GM19328 (cell line): ENCODE measurements around the gene FKBP2.

Experiments used
- ATAC-seq: cut with Tn5 transposase; IDR thresholded peaks from one replicate; pipeline ENCODE4 v1.9.1; 2021; ENCODE audit warnings: mild to moderate bottlenecking, moderate library complexity; ENCODE audit not compliant: unreplicated experiment

Gene FKBP2

GRCh38 chr11:64218628-64219353 is 22.1 kb upstream of the FKBP2 start:
- no peak for ATAC-seq

GRCh38 chr11:64219354-64219684 is 21.6 kb upstream of the FKBP2 start:
- ATAC-seq: no peak

GRCh38 chr11:64219755-64220154 is 21.1 kb upstream of the FKBP2 start:
- no peak for ATAC-seq

DNA sequence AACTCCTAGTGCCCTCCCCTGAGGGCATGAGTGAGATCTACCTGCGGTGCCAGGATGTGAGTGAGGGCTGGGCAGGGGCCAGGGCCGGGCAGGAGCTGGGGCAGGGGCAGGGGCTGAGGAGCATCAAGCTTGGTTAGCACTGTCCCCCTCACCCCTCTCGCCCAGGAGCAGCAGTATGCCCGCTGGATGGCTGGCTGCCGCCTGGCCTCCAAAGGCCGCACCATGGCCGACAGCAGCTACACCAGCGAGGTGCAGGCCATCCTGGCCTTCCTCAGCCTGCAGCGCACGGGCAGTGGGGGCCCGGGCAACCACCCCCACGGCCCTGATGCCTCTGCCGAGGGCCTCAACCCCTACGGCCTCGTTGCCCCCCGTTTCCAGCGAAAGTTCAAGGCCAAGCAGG is 20.6 kb upstream of the FKBP2 start:
- ATAC-seq: no peak

GRCh38 chr11:64220798-64221197 is 20.1 kb upstream of the FKBP2 start:
- ATAC-seq: no peak

DNA sequence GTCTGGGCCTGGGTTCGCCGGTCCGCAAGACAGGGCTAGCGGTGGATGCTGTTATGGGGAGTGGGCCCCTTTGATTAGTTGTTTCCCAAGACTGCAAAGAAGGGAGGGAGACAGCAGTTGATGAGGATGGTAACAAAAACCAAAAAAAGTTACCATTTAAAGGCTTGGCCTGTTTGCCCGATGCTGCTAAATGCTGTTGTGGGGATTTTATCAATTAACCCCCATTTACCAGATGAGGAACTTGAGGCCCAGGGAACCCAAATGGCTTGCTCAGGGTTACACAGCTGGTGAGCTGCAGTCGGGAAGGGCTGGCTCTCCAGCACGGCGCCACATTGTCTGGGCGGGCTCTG is 18.3 kb upstream of the FKBP2 start:
- no peak for ATAC-seq

- no peak for ATAC-seq
These were observed 17.8 kb upstream of the FKBP2 start for GRCh38 chr11:64223001-64223651.

DNA sequence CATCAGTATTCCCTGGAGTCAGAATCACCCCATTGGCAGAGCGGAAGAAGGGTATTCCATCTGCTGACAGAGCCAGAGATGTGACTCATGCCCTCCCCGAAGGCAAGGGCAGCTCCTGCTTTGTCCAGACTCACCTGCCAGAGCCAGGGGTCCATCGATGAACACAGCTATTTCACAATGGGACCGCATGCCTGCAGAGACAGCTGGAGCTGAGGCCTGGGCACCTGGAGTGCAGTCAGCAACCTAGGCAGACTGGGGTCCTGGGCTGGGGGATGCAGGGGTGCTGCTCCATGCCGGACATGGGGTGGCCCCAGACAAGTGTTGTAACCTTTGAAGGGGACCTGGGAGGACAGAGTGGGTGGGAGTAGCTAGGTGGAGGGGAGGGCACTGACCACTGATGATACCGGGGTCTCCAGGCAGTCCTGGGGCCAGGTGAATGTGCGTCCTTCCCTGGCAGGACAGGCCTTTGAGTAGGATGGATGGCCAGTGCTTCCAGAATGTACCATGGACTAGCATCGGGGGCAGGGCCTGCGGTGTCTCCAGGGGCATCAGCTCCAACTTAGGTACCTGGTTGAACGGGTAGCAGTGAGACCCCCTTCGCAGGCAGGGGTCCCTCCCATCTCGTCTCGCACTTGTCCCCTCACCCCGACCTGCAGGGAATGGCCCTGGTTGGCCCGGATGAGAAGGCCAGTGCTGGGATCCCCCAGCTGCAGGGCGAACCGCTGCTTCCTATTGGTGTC is 16.6 kb upstream of the FKBP2 start:
- ATAC-seq: no peak

DNA sequence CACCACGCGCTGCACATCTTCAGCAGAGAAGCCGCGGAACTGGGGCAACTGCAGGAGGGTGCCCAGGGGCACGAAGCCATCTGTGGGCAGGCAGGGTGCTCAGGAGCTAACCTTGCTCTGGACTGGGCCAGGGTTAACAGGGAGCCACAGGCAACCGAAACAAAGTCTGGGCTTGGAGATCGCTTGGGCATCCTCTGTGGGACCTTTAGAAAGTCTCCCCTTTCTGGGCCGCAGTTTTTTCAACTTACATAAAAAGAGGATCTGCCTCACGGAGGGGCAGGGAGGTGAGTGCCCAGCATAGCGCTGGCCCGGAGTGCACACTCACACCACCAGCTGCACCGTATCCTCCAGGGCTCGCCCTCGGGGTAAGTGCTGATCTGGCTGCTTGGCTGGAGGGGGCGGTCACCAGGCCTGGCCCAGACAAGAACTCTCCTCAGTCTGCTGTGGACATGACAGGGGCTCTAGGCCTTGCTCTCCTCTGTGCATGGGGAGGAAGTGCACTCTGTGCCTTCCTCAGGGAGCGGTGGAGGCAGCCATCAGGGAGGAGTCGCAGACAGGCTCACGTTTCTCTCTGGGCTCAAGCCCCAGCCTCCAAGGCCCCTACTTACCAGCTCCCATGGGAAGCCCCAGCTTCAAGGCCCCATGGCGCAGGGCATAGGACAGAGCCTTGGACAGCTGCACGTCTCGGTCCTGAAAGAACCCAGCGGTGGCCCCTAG is 15.8 kb upstream of the FKBP2 start:
- ATAC-seq: no peak

- ATAC-seq: peak; percentile 39
These were observed 15.0 kb upstream of the FKBP2 start, which contains the start of the genes NUDT22 and TRPT1 for GRCh38 chr11:64225608-64226506. Gene NUDT22 (plus strand): TSS chr11:64226274. CDS start chr11:64226653, 379 bp downstream. Gene TRPT1 (minus strand): TSS chr11:64226186. CDS start chr11:64225860, 326 bp downstream.

GRCh38 chr11:64226507-64227051 is 14.3 kb upstream of the FKBP2 start:
- no peak for ATAC-seq

- ATAC-seq: no peak
These were observed 13.4 kb upstream of the FKBP2 start for GRCh38 chr11:64227405-64227956.

DNA sequence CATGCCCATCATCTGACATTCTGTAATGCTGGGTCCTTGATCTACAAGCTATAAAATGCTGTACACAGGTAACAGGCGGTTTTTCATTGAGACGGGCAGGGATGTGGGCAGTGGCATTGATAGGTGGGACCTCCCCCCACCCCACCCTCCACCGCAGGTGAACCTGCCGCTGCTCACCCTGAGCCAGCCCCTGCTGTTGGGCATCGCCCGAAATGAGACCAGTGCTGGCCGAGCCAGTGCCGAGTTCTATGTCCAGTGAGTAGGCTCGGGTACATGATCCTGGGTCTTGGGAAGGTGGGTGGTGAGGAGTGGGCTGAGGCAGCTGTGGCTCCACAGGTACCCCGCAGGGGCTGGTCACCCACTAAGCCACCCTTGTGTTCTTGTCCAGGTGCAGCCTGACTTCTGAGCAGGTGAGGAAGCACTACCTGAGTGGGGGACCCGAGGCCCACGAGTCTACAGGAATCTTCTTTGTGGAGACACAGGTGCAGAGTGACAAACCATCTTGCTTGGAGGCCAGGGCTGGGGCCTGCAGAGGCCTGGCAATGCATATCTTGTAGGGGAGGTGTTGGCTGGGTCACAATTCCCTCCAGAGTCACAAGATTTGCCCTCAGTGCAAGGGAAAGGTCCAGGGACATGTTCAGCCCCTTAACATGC is 11.7 kb upstream of the FKBP2 start:
- ATAC-seq: no peak

- no peak for ATAC-seq
These were observed 11.1 kb upstream of the FKBP2 start for GRCh38 chr11:64229744-64230170.

DNA sequence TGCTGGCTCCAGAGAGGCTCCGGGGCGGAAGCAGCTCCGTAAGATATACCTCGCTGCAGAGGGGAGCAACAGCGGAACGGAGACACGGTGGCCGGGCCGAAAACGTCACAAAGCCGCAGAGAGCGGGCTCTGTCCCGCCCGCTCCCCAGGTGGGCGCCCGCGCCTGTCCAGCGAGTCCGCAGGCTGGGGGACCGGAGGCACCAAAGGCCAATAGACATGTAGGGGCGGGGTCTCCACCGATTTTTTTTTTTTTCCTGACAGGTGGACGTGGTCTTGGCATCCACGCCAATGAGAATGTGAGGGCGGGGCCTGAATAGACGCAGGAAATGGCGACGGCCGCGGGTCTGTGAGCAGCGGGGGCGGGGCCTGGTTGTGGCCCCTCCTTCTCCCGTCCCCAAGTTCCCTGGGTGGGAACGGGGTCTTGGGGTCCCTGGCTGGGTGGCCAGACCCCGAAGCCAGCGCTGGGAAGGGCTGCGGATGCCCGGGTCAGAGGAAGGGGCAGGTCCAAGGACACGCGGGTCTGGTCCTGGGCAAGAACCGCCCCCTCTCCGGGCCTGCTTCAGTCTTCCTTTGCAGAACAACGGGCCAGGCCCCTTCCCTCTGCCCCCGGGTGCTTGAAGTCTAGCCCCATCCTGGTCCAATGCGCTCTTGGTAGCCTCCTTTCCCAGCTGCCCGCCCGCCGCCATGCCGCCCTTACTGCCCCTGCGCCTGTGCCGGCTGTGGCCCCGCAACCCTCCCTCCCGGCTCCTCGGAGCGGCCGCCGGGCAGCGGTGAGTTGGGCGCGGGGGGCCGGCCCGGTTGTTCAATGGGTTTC is 10.5 kb upstream of the FKBP2 start, which contains the start of gene DNAJC4:
Gene DNAJC4 (plus strand): TSS at position 378 of the 814 bp plus-strand sequence. CDS start 307 bp downstream, at position 685.
- no peak for ATAC-seq

GRCh38 chr11:64230985-64231365 is 9.9 kb upstream of the FKBP2 start:
- ATAC-seq: no peak

DNA sequence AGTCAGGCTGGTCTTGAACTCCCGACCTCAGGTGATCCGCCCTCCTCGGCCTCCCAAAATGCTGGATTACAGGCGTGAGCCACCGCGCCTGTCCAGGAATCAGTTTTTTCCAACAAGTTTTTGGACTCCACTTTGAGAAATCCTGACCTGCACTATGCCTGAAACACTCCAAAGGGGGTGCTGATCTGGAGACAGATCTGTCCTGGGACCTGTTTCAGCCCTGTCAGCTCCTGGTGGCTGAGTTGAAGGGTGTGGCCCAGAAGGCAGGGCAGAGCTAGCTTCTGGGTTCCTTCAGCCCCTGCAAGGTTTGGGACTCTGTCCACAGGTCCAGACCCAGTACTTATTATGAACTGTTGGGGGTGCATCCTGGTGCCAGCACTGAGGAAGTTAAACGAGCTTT is 9.3 kb upstream of the FKBP2 start:
- ATAC-seq: no peak
